ENCODE data around the gene AKR1B1.
"Not testable (repeated sequence)": the region's sequence is repeated elsewhere in the genome, so short reads cannot be mapped to it uniquely, and the experiment has no call there.

AKR1B1 gene

DNA sequence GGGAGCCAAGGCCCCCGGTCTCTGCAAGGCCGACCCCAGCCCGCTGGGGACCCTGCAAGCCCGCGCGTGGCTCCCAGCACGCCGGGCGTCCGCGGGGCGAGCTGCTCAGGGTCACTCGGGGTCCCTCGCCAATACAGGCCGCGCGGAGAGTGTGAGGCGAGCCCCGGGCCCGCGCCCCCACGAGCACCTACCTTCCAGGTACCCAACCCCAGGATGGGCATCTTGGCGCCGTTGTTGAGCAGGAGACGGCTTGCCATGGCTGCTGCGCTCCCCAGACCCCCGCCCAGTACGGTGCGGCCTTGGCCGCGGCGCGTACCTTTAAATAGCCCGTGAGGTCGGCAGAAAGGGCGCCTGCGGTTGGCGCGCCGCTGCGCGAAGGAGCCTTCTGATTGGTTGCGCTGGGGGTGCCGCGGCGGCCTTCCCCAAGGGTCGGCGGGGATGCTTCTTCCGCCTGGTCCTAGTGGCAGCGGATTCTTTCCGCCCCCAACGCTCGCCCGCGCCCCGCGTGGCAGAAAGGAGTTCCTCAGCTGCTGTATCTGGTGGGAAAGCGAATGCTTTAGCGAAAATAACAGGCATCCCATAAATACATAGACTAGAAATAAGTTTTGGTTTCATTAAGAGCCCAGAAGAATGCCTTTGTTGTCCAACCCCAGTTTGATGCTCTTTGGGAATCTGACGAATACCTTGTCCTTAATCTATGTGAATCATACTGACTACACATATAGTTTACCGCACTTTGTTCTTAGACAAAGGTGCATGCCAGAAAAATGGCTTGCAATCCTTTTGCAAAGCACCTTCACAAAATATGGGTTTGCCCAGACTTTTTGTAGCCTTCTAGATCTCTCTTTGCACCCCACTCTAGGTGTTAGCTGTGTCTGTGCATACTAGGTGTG, at the start of gene AKR1B1:
TSS of gene AKR1B1 (minus strand) at position 295 of the 893 bp plus-strand sequence. CDS start at position 257, 38 bp downstream.
- no peak for FAIRE-seq

DNA sequence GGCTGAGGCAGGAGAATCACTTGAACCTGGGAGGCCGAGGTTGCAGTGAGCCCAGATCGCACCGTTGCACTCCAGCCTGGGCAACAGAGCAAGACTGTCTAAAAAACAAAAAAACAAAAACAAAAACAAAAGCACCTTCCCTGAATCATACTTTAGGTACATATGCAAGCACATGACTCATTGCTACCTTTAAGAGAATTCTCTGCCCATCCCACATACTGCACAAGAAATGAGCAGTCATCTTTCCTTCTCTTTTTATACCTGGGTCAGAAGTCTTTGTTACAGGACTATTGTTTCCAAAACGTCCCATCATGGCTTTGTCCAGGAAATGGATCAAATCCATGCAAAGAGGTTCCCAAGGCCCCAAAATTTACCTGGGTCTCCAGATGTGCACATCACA, 47.0 kb upstream of the AKR1B1 start:
- FAIRE-seq = no peak

DNA sequence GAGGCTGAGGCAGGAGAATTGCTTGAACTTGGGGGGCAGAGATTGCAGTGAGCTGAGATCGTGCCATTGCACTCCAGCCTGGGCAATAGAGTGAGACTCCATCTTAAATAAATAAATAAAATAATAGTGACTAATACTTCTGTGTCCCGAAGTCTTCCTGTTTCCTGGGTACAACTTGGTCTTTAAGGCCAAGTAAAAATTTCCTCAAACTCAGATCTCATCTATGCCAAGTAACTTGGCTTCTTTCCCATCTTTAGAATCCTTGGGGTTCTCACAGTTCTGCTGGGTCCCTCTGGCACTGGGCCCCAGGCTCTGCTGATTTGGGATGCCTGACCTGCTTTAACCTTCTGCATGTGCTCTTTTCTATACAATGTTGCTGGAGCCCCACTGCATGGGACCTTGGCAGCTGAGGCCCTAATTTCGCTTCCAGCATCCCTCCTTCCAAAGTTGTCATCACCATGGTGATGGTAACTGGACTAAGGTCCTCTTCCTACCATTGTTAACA, 45.8 kb upstream of the AKR1B1 start:
- FAIRE-seq = no peak

GRCh38 chr7:134502463-134503371, 43.8 kb upstream of the AKR1B1 start:
- FAIRE-seq = no peak

GRCh38 chr7:134500982-134501381, 42.1 kb upstream of the AKR1B1 start:
- FAIRE-seq = no peak

DNA sequence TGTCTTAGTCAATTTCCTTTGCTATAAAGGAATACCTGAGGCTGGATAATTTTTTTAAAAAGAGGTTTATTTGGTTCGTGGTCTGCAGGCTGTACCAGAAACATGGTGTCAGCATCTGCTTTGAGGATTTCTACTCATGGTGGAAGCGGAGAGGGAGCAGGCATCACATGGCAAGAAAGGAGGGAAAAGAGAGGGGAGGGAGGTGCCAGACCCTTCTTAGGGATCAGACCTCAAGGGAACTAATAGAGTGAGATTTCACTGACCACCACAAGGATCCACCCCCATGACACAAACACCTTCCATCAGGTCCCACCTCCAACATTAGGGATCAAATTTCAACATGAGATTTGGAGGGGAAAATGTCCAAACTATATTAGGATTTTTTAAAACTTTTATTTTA, 41.5 kb upstream of the AKR1B1 start:
- FAIRE-seq = no peak

- peak; percentile 27 for FAIRE-seq
Measured at GRCh38 chr7:134495546-134495945, 36.6 kb upstream of the AKR1B1 start.

GRCh38 chr7:134493091-134493490, 34.2 kb upstream of the AKR1B1 start:
- no peak for FAIRE-seq

GRCh38 chr7:134487721-134488120, 28.8 kb upstream of the AKR1B1 start:
- not testable (repeated sequence) for FAIRE-seq

GRCh38 chr7:134485203-134485602, 26.3 kb upstream of the AKR1B1 start:
- no peak for FAIRE-seq

DNA sequence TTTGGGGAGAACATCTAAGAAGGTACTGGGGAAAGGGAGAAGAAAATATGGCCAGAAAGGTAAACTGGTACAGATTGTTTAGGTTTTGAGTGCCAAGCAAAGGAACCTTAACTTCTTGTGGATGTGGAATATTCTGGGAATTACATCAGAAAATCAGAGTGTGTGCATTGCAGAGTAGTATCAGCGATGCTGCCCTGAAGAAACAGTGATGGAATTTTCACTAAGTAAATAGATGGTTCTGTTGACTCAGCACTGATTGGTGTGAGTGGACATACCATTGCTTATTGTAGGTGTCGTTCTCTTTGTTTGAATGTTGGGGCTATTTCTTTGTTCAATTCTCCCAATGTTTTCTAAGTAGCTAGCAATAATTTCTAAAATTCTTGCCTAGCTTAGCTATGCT, 24.4 kb upstream of the AKR1B1 start:
- no peak for FAIRE-seq

GRCh38 chr7:134482858-134483257, 24.0 kb upstream of the AKR1B1 start:
- no peak for FAIRE-seq

- FAIRE-seq = no peak
Measured at GRCh38 chr7:134481167-134481566, 22.3 kb upstream of the AKR1B1 start.

- no peak for FAIRE-seq
Measured at GRCh38 chr7:134480730-134481129, 21.8 kb upstream of the AKR1B1 start.

DNA sequence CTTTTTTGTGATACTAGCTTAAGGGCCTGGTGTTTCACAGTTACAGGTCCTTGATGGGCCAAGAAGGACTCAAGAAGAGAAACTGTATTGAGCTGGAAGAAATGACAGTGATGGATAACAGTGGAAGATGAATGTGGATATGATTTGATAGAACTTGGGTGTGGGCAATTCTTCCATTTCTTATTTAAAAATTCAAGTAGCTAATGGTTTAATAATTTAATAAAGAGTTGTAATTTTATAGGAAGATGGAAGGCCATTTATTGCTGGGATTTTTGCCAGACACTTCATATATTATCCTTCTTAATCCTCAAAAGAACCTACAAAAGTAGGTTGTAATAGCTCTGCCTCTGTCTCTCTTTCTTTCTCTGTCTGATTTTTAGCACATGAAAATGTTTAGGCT, 21.3 kb upstream of the AKR1B1 start:
- no peak for FAIRE-seq

DNA sequence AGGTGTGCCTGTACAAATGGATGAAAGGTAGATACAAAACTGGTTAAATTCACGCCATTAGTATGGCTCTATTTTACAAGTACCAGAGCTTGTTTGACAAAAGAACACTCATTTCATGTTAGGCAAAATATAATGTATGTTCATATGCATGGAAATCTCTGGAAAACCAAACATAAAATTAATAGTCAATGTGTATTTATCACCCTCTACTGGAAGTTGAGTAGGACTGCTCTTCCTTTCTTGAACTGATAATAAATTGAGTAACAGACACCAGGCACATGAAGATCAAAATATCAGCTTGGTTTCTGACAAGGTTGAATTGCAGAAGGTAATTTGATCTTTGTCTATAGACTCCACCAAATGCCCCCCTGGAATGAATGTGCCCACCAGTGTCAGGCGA, 19.8 kb upstream of the AKR1B1 start:
- no peak for FAIRE-seq

DNA sequence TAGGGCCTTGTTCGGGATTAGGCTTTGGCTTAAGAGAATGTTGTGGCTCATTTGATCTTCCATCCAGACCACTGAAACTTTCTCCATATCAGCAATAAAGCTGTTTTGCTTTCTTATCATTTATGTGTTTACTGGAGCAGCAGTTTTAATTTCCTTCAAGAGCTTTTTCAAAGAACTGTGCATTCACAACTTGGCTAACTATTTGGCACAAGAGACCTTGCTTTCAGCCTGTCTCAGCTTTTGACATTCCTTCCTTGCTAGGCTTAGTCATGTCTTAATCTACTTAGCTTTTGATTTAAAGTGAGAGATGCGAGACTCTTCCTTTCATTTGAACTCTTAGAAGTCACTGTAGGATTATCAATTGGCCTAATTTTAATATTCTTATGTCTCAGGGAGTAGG, 19.1 kb upstream of the AKR1B1 start:
- no peak for FAIRE-seq

GRCh38 chr7:134476044-134476443, 17.1 kb upstream of the AKR1B1 start:
- no peak for FAIRE-seq

GRCh38 chr7:134474828-134475227, 15.9 kb upstream of the AKR1B1 start:
- FAIRE-seq = no peak

DNA sequence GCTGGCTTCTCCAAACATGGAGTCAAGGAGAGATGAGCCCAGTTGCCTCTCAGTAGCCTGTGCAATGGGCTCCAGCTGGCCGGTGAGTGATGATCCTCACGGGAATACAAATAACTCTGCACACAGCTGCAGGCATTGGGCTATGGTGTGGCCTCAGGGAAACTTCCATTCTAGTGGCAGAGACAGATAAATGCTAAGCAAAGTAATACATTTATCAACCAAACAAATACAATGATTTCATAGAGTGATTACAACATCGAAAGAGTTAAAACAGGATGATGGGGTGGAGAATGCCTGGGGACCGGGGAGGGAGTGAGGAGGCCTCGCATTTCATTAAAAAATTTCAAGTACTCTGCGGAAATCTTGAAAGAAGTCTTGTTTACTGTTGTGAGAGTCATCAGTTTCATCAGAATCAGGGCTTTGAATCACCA, 15.0 kb upstream of the AKR1B1 start:
- FAIRE-seq = no peak

GRCh38 chr7:134472572-134473244, 13.8 kb upstream of the AKR1B1 start:
- no peak for FAIRE-seq

GRCh38 chr7:134470864-134471263, 12.0 kb upstream of the AKR1B1 start:
- no peak for FAIRE-seq

- FAIRE-seq = no peak
Measured at GRCh38 chr7:134469622-134470021, 10.7 kb upstream of the AKR1B1 start.
